HepG2 (cell line): ENCODE results near the gene CAMK1. TPM values are rescaled to one million over a fixed set of nuclear protein-coding genes. Genes with fewer than 3 reads are reported as not detected.

ENCODE experiments used
- BATF2 ChIP-seq: sonication (generic); formaldehyde crosslinking; IDR thresholded peaks from 2 replicates; pipeline ENCODE4 v1.8.0; 2022; ENCODE audit warnings: mild to moderate bottlenecking, missing genetic modification reagents, moderate library complexity
- HMGXB3 ChIP-seq: sonication (generic); formaldehyde crosslinking; IDR thresholded peaks from 2 replicates; pipeline ENCODE4 v1.4.0; 2020; ENCODE audit warnings: missing genetic modification reagents, borderline replicate concordance
- MXD1 ChIP-seq: sonication (generic); formaldehyde crosslinking; IDR thresholded peaks from 2 replicates; pipeline ENCODE4 v1.4.0; 2020; ENCODE audit warnings: mild to moderate bottlenecking, missing genetic modification reagents
- NFYC ChIP-seq: IDR thresholded peaks from 2 replicates; pipeline ENCODE4 v1.6.1; 2016; ENCODE audit warnings: missing genetic modification reagents, missing compliant biosample characterization
- NR2F2 ChIP-seq: IDR thresholded peaks from 2 replicates; pipeline ENCODE4 v1.6.1; 2012; ENCODE audit warnings: low read depth, inconsistent platforms, borderline replicate concordance
- RFX3 ChIP-seq: IDR thresholded peaks from 2 replicates; pipeline ENCODE4 v1.6.1; 2016; ENCODE audit warnings: missing biosample characterization, missing genetic modification reagents
- SOX6 ChIP-seq, 2 experiments: fragments of 450-650 bp in 1 of 2; sonication (generic) in 1 of 2; formaldehyde crosslinking in 1 of 2; IDR thresholded peaks; 2 replicates each; pipeline versions ENCODE4 v1.4.0 to v1.6.1; 2017 to 2020; ENCODE audit warnings: antibody characterized with exemption in 1 of 2, mild to moderate bottlenecking in 1 of 2, missing genetic modification reagents in 1 of 2
- SRF ChIP-seq: IDR thresholded peaks from 2 replicates; pipeline ENCODE4 v1.6.1; 2011; ENCODE audit warnings: mild to moderate bottlenecking, low read depth, low read length, moderate library complexity
- ZBTB39 ChIP-seq: sonication (generic); formaldehyde crosslinking; IDR thresholded peaks from 2 replicates; pipeline ENCODE4 v1.5.0; 2020; ENCODE audit warnings: missing genetic modification reagents
- ZBTB43 ChIP-seq: sonication (generic); formaldehyde crosslinking; conservative IDR thresholded peaks from 2 replicates; pipeline ENCODE4 v1.4.0; 2020; ENCODE audit warnings: missing genetic modification reagents
- ZNF543 ChIP-seq: sonication (generic); formaldehyde crosslinking; IDR thresholded peaks from 2 replicates; pipeline ENCODE4 v1.4.0; 2020; ENCODE audit warnings: mild to moderate bottlenecking, missing genetic modification reagents
- ZNF773 ChIP-seq: sonication (generic); formaldehyde crosslinking; IDR thresholded peaks from 2 replicates; pipeline ENCODE4 v1.4.0; 2020; ENCODE audit warnings: missing genetic modification reagents, borderline replicate concordance
- ZSCAN22 ChIP-seq: sonication (generic); formaldehyde crosslinking; IDR thresholded peaks from 2 replicates; pipeline ENCODE4 v1.4.0; 2020; ENCODE audit warnings: mild to moderate bottlenecking, missing genetic modification reagents
- polyA plus RNA-seq, 8 experiments: library from polyadenylated mRNA; depleted of rRNA in 3 of 8; stranded (reverse) in 7 of 8; unstranded in 1 of 8; fragments of >200 nt; fragmentation: Illumina TruSeq in 4 of 8; extraction: Trizol in 4 of 8; gene quantifications; 2 replicates each; pipeline versions ENCODE4 v1.2.1 to v1.2.3, GENCODE V29; 2011 to 2016; ENCODE audit warnings: low read depth in 4 of 8, missing spikeins in 1 of 8, mixed read lengths in 1 of 8; ENCODE audit not compliant: insufficient read depth in 1 of 8
- total RNA-seq, 5 experiments: library from RNA; depleted of rRNA; stranded (reverse); fragments of >200 nt; fragmentation: Illumina TruSeq; extraction: Trizol; gene quantifications; 2 replicates each; pipeline ENCODE4 v1.2.3, GENCODE V29; 2016; ENCODE audit warnings: low read depth in 1 of 5
- TF ChIP-seq, protein P1 (sequence below): fragments of 450-650 bp; IDR thresholded peaks from 2 replicates; pipeline ENCODE4 v1.6.1; 2017; ENCODE audit warnings: mild to moderate bottlenecking
- TF ChIP-seq, protein P2 (sequence below): sonication (generic); formaldehyde crosslinking; IDR thresholded peaks from 2 replicates; pipeline ENCODE4 v1.4.0; 2020; ENCODE audit warnings: missing genetic modification reagents; ENCODE audit errors: not compliant biosample characterization

Gene CAMK1
- total and polyA plus RNA-seq, 2 of the 13 experiments (the other 11 are each of a cell fraction or from before 2014, with no cell fraction given), result 26.4 to 53.3 TPM

- TF ChIP-seq ZSCAN22 (CRISPR knock-in tag) (no peak), ZNF773 (CRISPR knock-in tag) (no peak), SRF (peak; percentile 96), HMGXB3 (CRISPR knock-in tag) (no peak), NR2F2 (no peak), ZNF543 (CRISPR knock-in tag) (0 out of 2 replicates have a peak, but pooled peaks have one; percentile 23), ZBTB39 (CRISPR knock-in tag) (no peak), NFYC (CRISPR knock-in tag) (no peak; the same call in 1 of the 2 replicates), RFX3 (CRISPR knock-in tag) (no peak), MXD1 (CRISPR knock-in tag) (no peak; the same call in 1 of the 2 replicates), BATF2 (CRISPR knock-in tag) (no peak), SOX6 (IDR thresholded peaks at IDR 0.05) (no peak), SOX6 (CRISPR knock-in tag; IDR thresholded peaks at IDR 0.05) (peak; percentile 12; the same call in 1 of the 2 replicates), ZBTB43 (CRISPR knock-in tag) (0 out of 2 replicates have a peak, but pooled peaks have one; percentile 4)
- TF ChIP-seq, protein P1, sequence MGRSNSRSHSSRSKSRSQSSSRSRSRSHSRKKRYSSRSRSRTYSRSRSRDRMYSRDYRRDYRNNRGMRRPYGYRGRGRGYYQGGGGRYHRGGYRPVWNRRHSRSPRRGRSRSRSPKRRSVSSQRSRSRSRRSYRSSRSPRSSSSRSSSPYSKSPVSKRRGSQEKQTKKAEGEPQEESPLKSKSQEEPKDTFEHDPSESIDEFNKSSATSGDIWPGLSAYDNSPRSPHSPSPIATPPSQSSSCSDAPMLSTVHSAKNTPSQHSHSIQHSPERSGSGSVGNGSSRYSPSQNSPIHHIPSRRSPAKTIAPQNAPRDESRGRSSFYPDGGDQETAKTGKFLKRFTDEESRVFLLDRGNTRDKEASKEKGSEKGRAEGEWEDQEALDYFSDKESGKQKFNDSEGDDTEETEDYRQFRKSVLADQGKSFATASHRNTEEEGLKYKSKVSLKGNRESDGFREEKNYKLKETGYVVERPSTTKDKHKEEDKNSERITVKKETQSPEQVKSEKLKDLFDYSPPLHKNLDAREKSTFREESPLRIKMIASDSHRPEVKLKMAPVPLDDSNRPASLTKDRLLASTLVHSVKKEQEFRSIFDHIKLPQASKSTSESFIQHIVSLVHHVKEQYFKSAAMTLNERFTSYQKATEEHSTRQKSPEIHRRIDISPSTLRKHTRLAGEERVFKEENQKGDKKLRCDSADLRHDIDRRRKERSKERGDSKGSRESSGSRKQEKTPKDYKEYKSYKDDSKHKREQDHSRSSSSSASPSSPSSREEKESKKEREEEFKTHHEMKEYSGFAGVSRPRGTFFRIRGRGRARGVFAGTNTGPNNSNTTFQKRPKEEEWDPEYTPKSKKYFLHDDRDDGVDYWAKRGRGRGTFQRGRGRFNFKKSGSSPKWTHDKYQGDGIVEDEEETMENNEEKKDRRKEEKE, result no peak
- TF ChIP-seq, protein P2, sequence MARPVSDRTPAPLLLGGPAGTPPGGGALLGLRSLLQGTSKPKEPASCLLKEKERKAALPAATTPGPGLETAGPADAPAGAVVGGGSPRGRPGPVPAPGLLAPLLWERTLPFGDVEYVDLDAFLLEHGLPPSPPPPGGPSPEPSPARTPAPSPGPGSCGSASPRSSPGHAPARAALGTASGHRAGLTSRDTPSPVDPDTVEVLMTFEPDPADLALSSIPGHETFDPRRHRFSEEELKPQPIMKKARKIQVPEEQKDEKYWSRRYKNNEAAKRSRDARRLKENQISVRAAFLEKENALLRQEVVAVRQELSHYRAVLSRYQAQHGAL, result no peak
Observed at GRCh38 chr3:9792405-9793160, 22.8 kb upstream of the CAMK1 start, which contains the start of the genes ARPC4 and TADA3 (continued).
